Suprapubic skin (tissue), 4 donors: ENCODE data around the gene GBGT1.

Source experiments
- CTCF ChIP-seq, 2 donors: fragments of 200-600 bp in 1 of 2; fragments of 450-650 bp in 1 of 2; sonication (generic) in 1 of 2; IDR thresholded peaks; one replicate each; pipeline ENCODE4 v1.5.1; 2016 to 2019; ENCODE audit warnings: antibody characterized with exemption in 2 of 2, mild to moderate bottlenecking in 1 of 2, moderate library complexity in 1 of 2
- EP300 ChIP-seq: sonication (generic); formaldehyde crosslinking; IDR thresholded peaks from one replicate; pipeline ENCODE4 v1.6.1; 2017; ENCODE audit warnings: antibody characterized with exemption
- POLR2A ChIP-seq, 2 donors: fragments of 450-650 bp; IDR thresholded peaks; one replicate each; pipeline ENCODE4 v1.6.1; 2017; ENCODE audit warnings: antibody characterized with exemption in 2 of 2, mild to moderate bottlenecking in 2 of 2, moderate library complexity in 2 of 2
- POLR2AphosphoS5 ChIP-seq, 3 donors: sonication (generic); formaldehyde crosslinking; IDR thresholded peaks; one replicate each; pipeline ENCODE4 v1.6.1; 2017; ENCODE audit warnings: antibody characterized with exemption in 3 of 3

- TF ChIP-seq POLR2A (IDR thresholded peaks at IDR 0.05) (peak in 1 of 2 donors; percentile 43), CTCF (IDR thresholded peaks at IDR 0.05) (no peak), POLR2AphosphoS5 (IDR thresholded peaks at IDR 0.05) (peak in 1 of 3 donors; percentile 50), EP300 (no peak)
These were observed 15.2 kb downstream of the GBGT1 start for GRCh38 chr9:133148199-133149129.
